ENCODE measurements around the gene NEK3. TPM values are rescaled to one million over a fixed set of nuclear protein-coding genes. Genes with fewer than 3 reads are reported as not detected.
"Not testable (repeated sequence)": the region's sequence is repeated elsewhere in the genome, so short reads cannot be mapped to it uniquely, and the experiment has no call there.

Gene NEK3
- total RNA-seq, 3 donors from 2014 or later = 20.5 to 44.0 (median 35.9) TPM

DNA sequence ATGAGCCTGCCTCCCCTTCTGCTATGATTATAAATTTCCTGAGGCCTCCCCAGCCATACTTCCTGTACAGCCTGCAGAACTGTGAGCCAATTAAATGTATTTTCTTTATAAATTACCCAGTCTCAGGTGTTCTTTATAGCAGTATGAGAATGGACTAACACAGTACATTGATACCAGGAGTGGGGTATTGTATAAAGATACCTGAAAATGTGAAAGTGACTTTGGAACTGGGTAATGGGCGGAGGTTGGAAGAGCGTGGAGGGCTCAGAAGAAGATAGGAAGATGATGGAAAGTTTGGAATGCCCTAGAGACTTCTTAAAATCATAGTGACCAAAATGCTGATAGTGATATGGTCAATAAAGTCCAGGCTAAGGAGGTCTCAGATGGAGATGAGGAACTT, 63.3 kb downstream of the NEK3 start:
- H3K36me3 ChIP-seq (ENCODE audit: low read depth) = no peaks in the 10 kb centered on the region
- H3K4me3 ChIP-seq = no peak overlapping the region
- no peak for TF ChIP-seq CTCF (IDR thresholded peaks at IDR 0.05)
- ATAC-seq (no peak), DNase-seq (no peak)
- intact Hi-C loops (cut with DNase I, micrococcal nuclease) = no loop called here
- H3K9me3 ChIP-seq = no peaks in the 10 kb centered on the region
- no peaks in the 10 kb centered on the region for H3K4me1 ChIP-seq (ENCODE audit: low read depth)

DNA sequence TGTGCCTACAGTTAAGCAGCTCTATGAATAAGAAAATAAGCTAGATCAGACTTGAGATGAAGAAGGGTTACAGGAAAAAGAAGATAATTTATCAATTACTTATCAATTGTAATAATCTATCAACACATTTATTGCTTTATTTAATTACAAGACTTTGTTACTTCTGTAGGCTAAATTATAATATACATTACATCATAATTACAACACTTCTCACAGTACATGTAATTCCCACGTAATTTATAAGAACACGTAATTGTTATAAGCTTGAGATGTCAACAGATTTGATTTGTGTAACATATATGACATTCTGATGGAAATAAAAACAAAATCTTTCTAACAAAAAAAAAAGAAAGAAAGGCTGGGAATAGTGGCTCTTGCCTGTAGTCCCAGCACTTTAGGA, 67.3 kb downstream of the NEK3 start:
- TF ChIP-seq CTCF (IDR thresholded peaks at IDR 0.05) = no peak
- DNase-seq = no peak
- H3K9me3 ChIP-seq = no peaks in the 10 kb centered on the region
- intact Hi-C loops (cut with DNase I, micrococcal nuclease) = no loop called here
- no peak overlapping the region for H3K4me3 ChIP-seq
- H3K4me1 ChIP-seq (ENCODE audit: low read depth) = no peaks in the 10 kb centered on the region
- ATAC-seq = no peak
- H3K36me3 ChIP-seq (ENCODE audit: low read depth) = no peaks in the 10 kb centered on the region

- Histone ChIP-seq H3K36me3 (ENCODE audit: low read depth) (no peaks in the 10 kb centered on the region), H3K9me3 (no peaks in the 10 kb centered on the region), H3K4me1 (ENCODE audit: low read depth) (no peaks in the 10 kb centered on the region), H3K4me3 (no peak overlapping the region)
- intact Hi-C loops (cut with DNase I, micrococcal nuclease) = no loop called here
- no peak for ATAC-seq
- DNase-seq = no peak
- TF ChIP-seq CTCF (IDR thresholded peaks at IDR 0.05) = no peak
Observed at GRCh38 chr13:52091473-52091872, 67.9 kb downstream of the NEK3 start.

- no peak overlapping the region for H3K4me3 ChIP-seq
- no peak for TF ChIP-seq CTCF (IDR thresholded peaks at IDR 0.05)
- intact Hi-C loops (cut with DNase I, micrococcal nuclease) = no loop called here
Observed at GRCh38 chr13:52085421-52085820, 74.0 kb downstream of the NEK3 start.

DNA sequence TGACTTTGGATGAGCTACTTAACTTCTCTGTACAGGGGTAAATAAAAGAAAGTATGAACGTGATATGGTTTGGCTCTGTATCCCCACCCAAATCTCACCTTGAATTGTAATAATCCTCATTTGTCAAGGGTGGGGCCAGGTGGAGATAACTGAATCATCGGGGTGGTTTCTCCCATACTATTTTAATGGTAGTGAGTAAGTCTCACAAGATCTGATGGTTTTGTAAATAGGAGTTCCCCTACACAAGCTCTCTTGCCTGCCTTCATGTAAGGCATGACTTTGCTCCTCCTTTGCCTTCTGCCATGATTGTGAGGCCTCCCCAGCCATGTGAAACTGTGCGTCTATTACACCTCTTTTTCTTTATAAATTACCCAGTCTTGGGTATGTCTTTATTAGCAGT, 74.4 kb downstream of the NEK3 start:
- H3K36me3 ChIP-seq (ENCODE audit: low read depth); H3K4me1 ChIP-seq (ENCODE audit: low read depth); H3K4me3 ChIP-seq; H3K9me3 ChIP-seq; intact Hi-C loops (cut with DNase I, micrococcal nuclease); DNase-seq; ATAC-seq: not testable (repeated sequence)

More at GRCh38 chr13:52085421-52085820, 74.0 kb downstream of the NEK3 start:
- Histone ChIP-seq H3K9me3 (no peaks in the 10 kb centered on the region), H3K36me3 (ENCODE audit: low read depth) (no peaks in the 10 kb centered on the region), H3K4me1 (ENCODE audit: low read depth) (no peaks in the 10 kb centered on the region)
- no peak for DNase-seq
- no peak for ATAC-seq

Other genes starting within 250 kb of the NEK3 start
- gene ATP7B, start 148.1 kb downstream of the NEK3 start, total RNA-seq = 10 to 100 TPM; 11.3 to 26.0 (median 16.0) TPM
- 10 to 100 TPM; 34.3 to 43.3 (median 38.6) TPM for gene ALG11, start 147.2 kb downstream of the NEK3 start, total RNA-seq
- 10 to 100 TPM; 17.4 to 21.9 (median 20.5) TPM for gene UTP14C, start 134.9 kb downstream of the NEK3 start, total RNA-seq
- gene NEK5, start 30.5 kb downstream of the NEK3 start, total RNA-seq = under 1 TPM; 0.14 to 0.32 (median 0.29) TPM
- 1 to 10 TPM; 1.2 to 3.2 (median 2.0) TPM for gene THSD1, start 246.6 kb upstream of the NEK3 start, total RNA-seq